ENCODE results near the gene CEPT1.

Gene CEPT1

DNA sequence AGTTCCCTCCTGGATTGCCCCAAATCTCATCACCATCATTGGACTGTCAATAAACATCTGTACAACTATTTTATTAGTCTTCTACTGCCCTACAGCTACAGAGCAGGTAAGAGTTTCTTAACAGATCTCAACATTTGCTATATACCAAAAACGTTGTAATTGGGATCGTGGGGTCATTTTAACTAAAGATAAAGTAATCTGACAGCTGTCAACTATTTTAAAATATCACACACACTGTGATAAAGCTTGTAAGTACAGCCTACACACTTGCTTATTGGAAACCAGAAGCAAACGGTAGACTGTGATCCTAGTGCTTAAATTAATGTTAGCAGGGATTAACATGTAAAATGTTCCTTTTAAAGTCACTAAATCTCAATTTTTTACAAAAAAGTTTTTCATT is 7.9 kb downstream of the CEPT1 start:
- DNase-seq = no peak

DNA sequence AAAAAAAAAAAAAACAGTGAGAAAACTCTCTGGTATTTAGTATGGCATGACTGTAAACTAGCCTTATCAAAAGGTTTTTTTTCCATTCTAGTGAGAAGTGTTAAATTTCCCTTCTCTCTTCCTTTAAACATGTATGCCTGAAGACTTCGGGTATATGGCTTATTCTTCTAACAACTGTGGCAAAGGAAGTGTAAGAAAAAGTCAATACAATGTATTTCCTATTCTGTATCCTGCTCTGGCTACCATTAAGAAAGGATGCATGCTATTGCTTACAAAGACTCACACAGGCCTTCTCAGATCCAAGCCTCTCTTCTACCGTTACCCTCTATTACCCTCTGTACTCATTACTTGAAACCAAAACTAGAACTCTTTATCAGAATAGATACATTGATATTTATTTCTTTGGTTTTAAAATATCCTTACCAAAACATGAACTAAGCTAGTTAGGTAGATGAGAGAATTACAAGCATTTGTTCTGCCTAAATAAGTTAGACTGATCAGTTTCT is 8.4 kb downstream of the CEPT1 start:
- DNase-seq = no peak

DNA sequence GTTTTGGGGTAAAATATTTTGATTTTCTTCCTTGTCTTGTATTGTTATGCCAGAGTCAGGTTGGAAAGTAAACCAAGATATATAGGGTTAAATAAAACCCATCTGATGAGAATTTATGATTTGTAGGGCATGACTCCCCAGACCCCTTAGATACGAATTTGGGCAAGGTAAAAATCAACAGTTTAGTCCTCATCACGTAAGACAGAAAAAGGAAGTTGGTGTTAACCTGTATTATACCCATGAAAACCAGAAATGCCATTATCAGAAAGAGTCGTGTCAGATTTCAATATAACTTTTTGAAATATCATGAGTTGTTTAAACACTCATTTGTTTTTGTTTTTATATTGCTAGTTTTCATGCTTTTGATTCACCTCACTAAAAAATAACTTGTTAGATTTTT is 11.8 kb downstream of the CEPT1 start:
- no peak for DNase-seq

DNA sequence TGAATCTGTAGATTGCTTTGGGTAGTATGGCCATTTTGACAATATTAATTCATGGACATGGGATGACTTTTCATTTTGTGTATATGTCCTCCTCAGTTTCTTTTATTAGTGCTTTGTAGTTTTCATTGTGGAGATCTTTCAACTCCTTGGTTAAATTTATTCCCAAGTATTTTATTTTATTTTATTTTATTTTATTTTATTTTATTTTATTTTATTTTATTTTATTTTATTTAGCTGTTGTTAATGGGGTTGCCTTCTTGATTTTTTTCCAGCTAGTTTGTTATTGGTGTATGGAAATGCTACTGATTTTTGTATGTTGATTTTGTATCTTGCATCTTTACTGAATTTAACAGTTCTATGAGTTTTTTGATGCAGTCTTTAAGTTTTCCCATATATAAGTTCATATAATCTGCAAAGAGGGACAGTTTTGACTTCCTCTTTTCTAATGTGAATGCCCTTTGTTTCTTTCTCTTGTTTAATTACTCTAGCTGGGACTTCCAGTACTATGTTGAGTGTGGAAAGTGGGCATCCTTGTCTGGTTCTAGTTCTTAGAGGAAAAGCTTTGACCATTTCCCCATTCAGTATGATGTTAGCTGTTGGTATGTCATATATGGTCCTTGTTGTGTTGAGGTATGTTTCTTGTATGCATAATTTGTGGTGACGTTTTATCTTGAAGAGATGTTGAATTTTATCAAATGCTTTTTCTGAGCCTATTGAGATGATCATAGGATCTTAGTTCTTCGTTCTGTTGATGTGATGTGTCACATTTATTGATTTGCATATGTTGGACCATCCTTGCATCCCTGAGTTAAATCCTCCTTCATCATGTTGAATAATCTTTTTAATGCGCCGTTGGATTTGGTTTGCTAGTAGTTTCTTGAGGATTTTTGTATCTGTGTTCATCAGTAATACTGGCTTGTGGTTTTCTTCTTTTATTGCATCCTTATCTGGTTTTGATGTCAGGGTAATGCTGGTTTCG is 14.3 kb downstream of the CEPT1 start:
- no peak for DNase-seq

DNA sequence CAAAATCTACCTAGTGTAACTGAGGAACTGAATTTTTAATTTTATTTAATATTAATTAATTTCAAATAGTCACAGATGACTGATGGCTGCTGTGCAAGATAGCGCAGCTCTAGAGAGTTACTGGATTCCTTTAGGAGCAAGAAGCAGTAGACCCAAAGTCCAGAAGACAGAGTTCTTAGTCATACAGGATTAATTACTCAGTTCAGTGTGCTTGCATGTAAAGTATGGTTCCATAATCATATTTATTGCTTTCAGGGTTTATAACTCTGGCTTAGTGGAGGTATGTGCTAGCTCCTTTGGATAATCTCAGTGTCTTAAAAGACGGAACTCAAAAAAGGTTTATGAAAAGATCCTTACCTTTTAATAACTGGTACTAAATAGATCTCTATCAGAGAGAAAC is 17.4 kb downstream of the CEPT1 start:
- no peak for DNase-seq

DNA sequence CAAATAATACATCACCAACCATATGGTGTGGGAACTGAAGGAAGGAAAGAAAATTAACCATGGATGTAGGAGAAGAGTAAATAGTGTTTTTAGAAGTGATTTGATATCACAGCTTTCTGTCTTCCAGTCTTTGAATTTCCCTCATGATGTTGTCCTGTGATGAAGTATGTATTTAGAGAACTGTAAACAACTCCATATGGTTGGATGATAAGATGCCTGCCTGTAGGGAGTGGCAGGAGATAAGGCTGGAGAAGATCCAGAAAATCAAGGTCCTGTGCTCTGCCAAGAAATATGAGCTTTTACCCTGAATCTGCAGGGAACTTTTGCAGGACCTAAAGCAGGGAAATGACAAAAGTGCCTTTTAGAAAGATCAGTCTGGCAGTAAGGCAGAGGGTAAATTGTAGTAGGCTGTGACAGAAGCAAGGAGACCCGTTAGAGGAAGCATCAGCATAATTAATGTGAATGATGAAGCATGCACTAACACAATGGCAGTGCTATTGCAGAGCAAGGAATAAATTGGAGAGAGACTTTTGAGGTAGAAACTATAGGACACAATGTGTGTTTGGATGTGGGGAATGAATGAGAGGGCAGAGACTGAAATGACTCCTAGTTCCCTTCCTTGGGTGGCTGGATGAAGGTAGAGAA is 21.9 kb downstream of the CEPT1 start:
- DNase-seq = peak; percentile 79

DNA sequence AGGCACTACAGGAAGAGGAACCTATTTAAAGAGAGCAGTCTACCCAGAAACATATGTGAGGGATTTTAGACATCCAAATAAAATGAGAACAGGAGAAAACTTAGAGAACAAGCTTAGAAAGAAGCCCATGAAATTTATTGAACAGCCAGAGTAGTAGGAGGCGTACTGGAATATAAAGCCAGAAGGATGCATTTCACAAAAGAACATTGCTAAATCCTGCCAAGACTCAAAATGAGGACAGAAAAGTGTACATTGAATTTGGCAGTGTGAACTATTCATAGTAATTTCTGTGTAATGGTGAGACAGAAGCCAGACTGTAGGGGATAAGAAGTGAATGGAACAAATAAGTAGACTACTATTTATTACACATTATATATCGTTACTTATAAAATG is 22.5 kb downstream of the CEPT1 start:
- no peak for DNase-seq

DNA sequence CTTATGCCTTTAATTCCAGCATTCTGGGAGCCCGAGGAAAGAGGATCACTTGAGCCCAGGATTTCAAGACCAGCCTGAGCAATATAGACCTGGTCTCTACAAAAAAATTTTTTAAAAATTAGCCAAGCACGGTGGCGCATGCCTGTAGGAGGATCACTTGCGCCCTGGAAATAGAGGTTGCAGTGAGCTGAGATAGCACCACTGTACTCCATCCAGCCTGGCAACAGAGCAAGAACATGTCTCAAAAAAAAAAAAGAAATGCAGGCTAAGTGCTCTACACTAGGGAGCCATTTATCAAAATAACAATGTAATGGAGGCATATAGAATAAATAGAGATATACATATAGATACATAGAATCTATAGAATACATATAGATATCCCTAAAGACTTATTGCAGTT is 23.3 kb downstream of the CEPT1 start:
- DNase-seq = no peak

DNA sequence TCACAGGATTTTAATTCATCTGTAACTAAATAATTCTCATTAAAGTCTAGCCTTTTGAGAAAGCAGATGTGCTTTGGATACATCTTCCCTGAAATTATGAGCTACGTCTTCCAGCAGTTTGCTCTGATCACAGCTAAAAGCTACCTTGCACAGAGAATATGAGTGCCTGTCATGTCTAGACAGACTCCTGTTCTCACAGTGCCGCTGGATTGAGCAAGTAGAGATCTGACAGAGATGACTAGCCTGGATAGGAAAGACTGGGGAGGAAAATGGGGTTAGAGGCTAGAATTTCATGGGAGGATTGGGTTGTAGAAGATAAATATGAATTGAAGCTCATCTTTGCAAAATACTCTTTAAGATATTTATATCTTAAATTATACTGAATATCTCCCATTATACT is 24.1 kb downstream of the CEPT1 start:
- DNase-seq = no peak

DNA sequence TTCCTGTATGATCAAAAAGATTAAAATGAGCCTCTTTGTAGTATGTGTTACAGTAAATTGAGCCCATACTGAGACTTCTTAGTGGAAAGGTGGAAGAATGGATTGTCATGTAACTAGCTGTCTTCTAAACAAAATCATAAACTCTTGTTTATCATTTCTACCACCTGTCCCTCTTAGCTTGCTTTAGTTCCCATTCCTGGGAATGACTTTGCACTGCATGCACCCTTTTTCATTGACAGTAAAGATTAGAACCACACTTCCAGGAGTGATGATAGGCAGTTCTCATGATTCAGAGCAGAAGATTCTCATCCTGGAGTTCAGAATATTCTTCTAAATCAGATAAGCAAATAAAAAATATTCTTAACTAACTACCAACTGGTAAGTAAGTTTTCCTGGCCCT is 32.4 kb downstream of the CEPT1 start:
- no peak for DNase-seq

DNA sequence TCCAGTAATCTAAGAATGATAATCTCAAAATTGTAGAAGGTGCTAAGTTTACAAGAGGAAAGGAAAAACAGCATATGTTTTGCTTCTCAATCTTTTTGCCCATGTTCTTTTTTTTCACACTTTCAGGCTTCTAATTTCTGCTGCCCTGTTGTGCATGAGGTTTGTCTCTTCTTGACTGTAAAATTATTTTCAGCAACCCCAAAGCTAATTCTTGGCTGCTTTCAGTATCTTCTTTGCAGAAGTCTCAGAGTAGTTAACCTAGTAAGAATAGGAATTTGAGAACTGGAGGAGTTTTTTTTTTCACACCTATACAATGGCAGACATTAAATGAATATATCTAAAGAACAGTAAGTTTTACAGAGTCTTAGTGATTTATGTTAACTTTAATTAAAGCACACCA is 34.0 kb downstream of the CEPT1 start:
- DNase-seq = no peak

DNA sequence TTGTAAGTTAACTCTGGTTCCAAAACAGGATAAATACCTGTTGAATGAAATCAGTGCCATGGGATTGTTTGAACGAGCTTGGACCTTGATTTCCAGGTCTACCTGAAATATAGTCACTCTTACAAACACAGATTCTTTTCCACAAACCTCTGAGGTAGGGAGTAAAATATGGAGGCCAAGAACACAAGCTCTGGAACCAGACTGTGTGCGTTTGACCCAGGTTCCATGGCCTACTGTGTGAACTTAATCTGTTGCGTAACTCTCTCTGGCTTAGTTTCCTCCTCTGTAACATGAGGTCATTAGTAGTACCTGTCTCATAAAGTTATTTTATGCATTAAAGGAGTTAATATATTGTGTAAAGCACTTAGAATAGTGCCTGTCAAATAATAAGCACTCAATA is 35.3 kb downstream of the CEPT1 start:
- no peak for DNase-seq

DNA sequence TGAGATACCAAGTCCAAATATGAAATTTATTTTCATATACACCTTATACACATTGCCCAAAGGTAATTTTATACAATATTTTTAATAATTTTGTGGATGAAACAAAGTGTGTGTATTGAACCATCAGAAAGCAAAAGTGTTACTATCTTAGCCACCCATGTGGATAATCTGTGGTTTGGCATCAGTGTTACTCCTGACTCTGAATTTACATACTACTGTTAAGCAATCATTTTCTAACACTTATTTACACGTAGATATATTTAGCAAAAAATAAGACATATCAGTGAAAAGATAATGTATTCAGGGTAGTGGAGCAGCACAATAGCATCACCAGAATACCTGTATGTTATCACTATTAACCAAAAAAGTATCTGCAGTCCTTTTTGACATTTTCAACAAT is 36.7 kb downstream of the CEPT1 start:
- DNase-seq = no peak

DNA sequence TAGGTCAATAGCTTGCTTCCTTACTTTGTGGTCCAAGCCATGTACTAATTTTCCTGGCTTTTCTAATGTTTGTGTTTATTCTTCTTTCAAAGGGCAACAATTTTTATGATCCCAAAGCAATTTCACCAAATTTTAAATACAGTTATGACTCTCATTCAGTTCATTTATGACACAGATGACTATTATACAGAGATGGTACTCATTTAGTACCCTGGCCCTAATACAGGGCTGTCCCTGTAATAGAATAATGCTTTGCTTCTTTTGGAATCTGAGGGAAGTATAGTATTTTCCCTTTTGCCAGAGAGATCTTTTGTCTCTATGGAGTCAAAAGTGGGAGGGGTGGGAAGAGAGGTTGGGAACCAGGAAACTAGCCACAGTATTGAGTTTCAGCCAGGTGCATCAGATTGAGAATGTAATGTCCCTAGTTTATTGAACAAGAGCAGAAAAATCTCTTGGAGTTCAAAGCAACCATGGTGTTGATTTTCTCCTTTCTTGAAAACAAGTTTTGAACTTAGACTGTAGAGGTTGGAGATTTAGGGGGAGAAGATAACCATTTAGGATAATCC is 40.0 kb downstream of the CEPT1 start:
- no peak for DNase-seq

DNA sequence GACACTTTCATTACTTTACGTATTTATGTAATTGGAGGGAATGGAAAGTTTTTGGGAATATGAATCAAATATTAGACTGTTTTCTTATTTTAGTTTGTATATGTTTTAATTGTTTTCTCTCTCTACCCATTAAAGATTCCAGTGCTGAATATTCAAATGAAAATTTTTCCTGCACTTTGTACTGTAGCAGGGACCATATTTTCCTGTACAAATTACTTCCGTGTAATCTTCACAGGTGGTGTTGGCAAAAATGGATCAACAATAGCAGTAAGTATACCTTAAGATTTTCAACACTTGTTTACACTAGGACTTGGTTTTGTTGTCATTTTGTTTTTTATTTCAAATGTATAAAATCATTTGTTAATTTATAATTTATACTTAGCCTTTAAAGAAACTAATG is 42.0 kb downstream of the CEPT1 start:
- DNase-seq = no peak

DNA sequence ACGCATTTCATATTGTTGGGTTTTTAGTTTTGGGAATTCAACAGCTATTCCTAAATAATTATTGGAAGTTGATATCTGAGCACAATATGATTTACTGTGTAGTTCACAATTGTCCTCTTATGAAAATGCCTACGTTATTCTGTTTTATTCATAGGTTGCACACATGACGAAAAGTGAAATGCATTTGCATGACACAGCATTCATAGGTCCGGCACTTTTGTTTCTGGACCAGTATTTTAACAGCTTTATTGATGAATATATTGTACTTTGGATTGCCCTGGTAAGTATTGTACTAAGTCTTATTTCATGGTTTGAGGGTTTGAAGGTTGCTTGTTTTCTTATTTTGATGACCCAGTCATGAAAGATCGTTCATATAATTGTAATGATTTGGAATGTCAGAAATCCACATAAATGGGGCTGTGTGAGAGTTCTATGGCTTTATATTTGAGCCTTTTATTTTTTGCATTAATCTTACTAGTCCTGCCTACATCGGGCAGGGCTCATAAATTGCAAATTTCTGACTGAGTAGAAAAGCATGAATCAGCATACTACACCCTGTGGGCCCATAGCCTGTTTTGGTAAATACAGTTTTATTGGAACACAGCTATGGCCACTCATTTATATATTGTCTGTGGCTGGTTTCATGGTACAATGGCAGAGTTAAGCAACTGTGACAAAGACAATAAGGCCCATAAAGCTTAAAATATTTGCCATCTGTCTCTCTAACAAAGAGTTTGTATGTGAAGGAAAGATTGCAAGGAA is 43.5 kb downstream of the CEPT1 start:
- DNase-seq = no peak

DNA sequence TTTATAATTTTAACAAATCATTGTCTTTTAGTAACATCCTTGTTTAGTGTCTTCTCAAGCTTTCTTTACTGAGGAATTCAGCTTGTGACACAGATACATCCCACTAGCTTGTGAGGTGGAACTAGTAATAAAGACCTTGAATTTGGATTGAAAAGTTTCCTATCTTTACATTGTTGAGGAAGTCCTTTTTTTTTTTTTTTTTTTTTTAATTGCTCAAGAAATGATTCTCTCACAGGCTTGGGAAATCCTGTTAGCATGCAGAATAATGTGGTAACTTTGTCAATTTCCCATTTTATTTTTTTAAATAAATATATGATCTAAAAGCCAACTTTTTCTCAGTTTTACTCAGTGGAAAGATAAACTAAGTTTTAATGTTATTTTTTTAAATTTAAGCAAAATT is 44.6 kb downstream of the CEPT1 start:
- no peak for DNase-seq

DNA sequence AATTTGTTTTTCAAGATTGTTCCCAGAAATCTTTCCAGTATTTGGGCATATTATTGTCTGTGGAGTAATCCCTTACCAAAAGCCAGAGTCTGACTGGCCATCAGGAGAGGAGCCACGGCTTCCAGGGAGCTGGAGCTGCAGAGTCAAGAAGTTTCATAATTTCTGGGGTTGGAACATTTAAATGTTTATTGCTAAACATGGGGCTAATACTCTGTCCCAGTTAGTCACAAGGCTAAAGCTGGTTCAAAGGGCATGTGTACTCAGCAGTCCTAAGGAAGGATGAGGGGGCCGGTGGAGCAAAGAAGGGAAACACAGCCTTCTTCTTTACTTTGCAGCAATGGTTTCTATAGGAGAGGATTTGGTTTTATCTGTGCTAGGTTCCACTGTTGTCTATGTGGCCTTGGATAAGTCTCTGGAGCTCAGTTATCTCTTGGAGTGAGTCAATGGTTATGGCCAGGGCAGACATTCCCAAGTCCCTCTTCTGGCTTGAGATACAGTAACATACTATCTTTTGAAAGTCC is 51.0 kb downstream of the CEPT1 start:
- no peak for DNase-seq

DNA sequence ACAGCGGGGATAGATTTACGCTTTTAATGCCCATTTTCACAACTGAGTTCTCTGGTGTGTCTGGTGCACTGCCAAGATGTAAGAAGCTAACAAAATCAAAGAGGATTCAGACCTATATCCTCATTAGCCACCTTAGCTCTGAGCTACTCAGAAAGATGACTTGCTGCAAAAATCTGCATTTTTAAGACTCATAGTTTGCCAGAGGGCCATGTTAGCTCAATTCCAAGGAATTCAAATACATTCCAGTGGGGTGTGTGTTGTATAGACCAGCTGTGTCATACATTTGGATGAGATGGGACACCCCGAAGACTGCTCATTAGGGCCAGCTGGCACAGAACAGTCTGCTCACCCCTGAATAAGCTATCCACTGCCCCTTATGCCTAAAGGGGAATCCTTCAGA is 51.5 kb downstream of the CEPT1 start:
- no peak for DNase-seq

DNA sequence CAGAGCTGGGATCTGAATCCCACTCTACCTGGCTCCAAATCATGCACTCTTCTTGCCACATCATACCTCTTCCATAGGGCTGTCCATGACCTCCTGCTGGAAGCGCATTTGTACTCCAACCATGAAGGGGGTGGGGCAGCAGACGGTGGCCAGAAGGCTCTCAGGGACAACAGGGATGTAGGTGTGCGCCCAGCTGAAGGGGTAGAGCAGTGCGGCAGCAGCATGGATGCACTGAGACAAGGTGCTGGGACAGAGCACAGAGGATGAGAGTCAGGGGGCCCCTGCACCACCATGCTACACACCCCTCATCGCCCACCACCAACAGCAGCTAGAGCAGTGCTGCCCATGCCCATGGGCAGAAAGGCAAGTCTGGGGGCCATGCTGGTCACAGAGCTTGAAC is 52.1 kb downstream of the CEPT1 start:
- DNase-seq = no peak

DNA sequence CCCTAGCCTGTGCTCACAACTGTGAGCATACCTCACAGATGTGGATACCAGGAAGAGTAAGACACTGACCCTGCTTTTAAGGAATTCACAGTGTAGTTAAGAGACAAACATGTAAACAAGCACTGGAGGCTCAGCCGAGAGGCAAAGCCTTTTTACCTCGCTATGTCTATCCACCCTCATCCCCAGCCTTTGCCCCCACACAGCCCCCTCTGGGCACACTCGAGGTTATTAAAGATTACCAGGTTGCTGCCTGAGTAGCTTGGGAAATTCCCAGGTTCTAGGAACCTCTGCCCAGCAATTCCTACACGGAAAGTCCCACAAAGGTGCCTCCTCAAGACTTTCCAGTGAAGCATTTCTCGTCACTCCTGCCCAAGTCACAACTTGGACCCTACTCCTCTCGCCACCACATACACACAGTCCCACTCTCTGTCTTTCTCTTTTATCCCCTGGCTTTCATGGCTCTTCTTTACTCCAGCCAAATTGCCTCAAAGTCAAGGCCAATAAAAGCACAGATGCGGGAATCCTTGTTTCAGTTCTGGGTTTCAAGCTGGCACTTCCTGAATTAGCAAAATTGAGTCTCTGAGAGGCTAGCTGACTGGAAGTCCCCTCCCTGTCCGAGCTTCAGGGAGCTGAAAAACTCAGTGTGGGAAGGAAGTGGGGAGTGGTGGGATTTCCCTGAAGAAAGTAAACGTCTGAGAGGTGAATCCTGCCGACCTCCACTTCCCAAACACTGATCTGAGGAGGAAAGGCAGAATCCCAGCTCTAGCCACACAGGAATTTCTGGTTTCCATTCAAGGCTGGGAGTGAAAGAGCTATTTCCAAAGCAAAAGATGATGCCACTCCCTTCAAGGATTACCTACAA is 52.9 kb downstream of the CEPT1 start:
- no peak for DNase-seq

All from NCI-H1694 treated with DMSO at 0.1 percent for 48 hours (cell line).